K562 (cell line): ENCODE measurements around the gene RNF168. TPM values are rescaled to one million over a fixed set of nuclear protein-coding genes. Genes with fewer than 3 reads are reported as not detected.
A peak's percentile ranks its signal among the peaks of the same experiment; 100 is the strongest.
"Not testable (repeated sequence)": the region's sequence is repeated elsewhere in the genome, so short reads cannot be mapped to it uniquely, and the experiment has no call there.

ENCODE experiments used
- ATAC-seq: fragments of 200-7000 bp; cut with Tn5 transposase; 3 replicates; pipeline ENCODE4 v1.9.1; 2020; ENCODE audit warnings: moderate library complexity
- BruUV-seq: library from RNA; stranded (reverse); fragments of 400-500 nt; replicated peaks from 2 replicates; lab custom pipeline; 2021; lab: Mats Ljungman, UMichigan
- CTCF ChIA-PET: fragments of 300-600 bp; formaldehyde crosslinking; extraction: SDS; loops from one replicate; lab custom pipeline; 2021; ENCODE audit warnings: low intra/inter-chr PET ratio; lab: Yijun Ruan, JAX
- POLR2A ChIA-PET: fragments of 300-600, 350-650 bp; sonication (Branson Sonifier 250); formaldehyde crosslinking; extraction: SDS; loops from one replicate; lab custom pipeline; 2021; ENCODE audit warnings: antibody characterized with exemption, inconsistent platforms; lab: Yijun Ruan, JAX
- DNase-seq, 4 experiments: peaks; one replicate each; pipeline versions ENCODE4 v3.0.0 to v3.0.0-alpha.2; 2011 to 2018; ENCODE audit warnings: low spot score in 3 of 4, mixed read lengths in 3 of 4; ENCODE audit errors: extremely low read depth in 1 of 4
- FAIRE-seq: peaks from 2 replicates; lab custom pipeline; 2011; peaks lifted over from hg19 to GRCh38; lab: Jason Lieb, UNC
- H2AFZ ChIP-seq: 2 replicates; pipeline ENCODE4 v1.6.0; 2011; ENCODE audit warnings: low read depth, low read length, control low read depth, inconsistent platforms
- H3K27ac ChIP-seq: fragments of 200-600 bp; 3 replicates; pipeline ENCODE4 v1.8.0; 2011; ENCODE audit warnings: low read depth, mild to moderate bottlenecking, control low read depth, inconsistent platforms, low read length, moderate library complexity, mixed read lengths; ENCODE audit errors: extremely low read depth
- H3K27me3 ChIP-seq, 2 experiments: fragments of 300-600 bp in 1 of 2; 2 replicates in 1 of 2; 3 replicates in 1 of 2; pipeline versions ENCODE4 v1.6.0 to v1.8.0; 2011; ENCODE audit warnings: inconsistent platforms in 2 of 2, low read length in 2 of 2, mild to moderate bottlenecking in 1 of 2, mixed read lengths in 1 of 2, moderate library complexity in 1 of 2; ENCODE audit not compliant: control insufficient read depth in 2 of 2, insufficient read depth in 2 of 2
- H3K36me3 ChIP-seq: fragments of 300-600 bp; 3 replicates; pipeline ENCODE4 v1.8.0; 2011; ENCODE audit warnings: mild to moderate bottlenecking, low read length, inconsistent platforms; ENCODE audit not compliant: control insufficient read depth, insufficient read depth
- H3K4me1 ChIP-seq, 2 experiments: fragments of 200-600 bp in 1 of 2; replicated peaks in 1 of 2; 2 replicates in 1 of 2; 3 replicates in 1 of 2; pipeline versions ENCODE4 v1.5.1 to v1.8.0; 2011; ENCODE audit warnings: inconsistent platforms in 2 of 2, low read length in 2 of 2, mild to moderate bottlenecking in 1 of 2, mixed read lengths in 1 of 2, moderate library complexity in 1 of 2; ENCODE audit not compliant: control insufficient read depth in 2 of 2, insufficient read depth in 2 of 2
- H3K4me2 ChIP-seq: 2 replicates; pipeline ENCODE4 v1.6.1; 2011; ENCODE audit warnings: low read length, control low read depth, inconsistent platforms, mixed read lengths; ENCODE audit not compliant: insufficient read depth
- H3K4me3 ChIP-seq: fragments of 200-600 bp; sonication (generic), shearing (Covaris generic); 2 replicates; pipeline ENCODE4 v1.5.1; 2016; ENCODE audit warnings: control low read depth, inconsistent platforms
- H3K79me2 ChIP-seq: fragments of 200-600 bp; 3 replicates; pipeline ENCODE4 v1.8.0; 2011; ENCODE audit warnings: low read length, inconsistent platforms; ENCODE audit not compliant: control insufficient read depth, insufficient read depth
- H3K9ac ChIP-seq, 2 experiments: 2 replicates each; pipeline versions ENCODE4 v1.6.0 to v1.6.1; 2011; ENCODE audit warnings: low read depth in 2 of 2, low read length in 2 of 2, control low read depth in 1 of 2, inconsistent platforms in 1 of 2, mild to moderate bottlenecking in 1 of 2, mixed read lengths in 1 of 2; ENCODE audit not compliant: insufficient read depth in 1 of 2
- H3K9me1 ChIP-seq: one replicate; pipeline ENCODE4 v1.6.0; 2011; ENCODE audit warnings: inconsistent platforms, mild to moderate bottlenecking, low read length, moderate library complexity; ENCODE audit not compliant: control insufficient read depth, insufficient read depth
- H3K9me3 ChIP-seq: replicated peaks from 2 replicates; pipeline ENCODE4 v1.5.1; 2011; ENCODE audit warnings: low read depth, low read length, inconsistent platforms; ENCODE audit not compliant: control insufficient read depth, insufficient read depth
- H4K20me1 ChIP-seq: replicated peaks from 2 replicates; pipeline ENCODE4 v1.6.1; 2011; ENCODE audit warnings: low read length, inconsistent platforms, mixed read lengths; ENCODE audit not compliant: control insufficient read depth, insufficient read depth
- SRSF1 ChIP-seq: fragments of 200-400 bp; formaldehyde crosslinking; IDR thresholded peaks from 2 replicates; pipeline ENCODE4 v1.6.1; 2017; ENCODE audit warnings: mild to moderate bottlenecking, low read depth, low read length, moderate library complexity
- ZNF75A ChIP-seq: fragments of 450-650 bp; formaldehyde crosslinking; IDR thresholded peaks from 2 replicates; pipeline ENCODE4 v1.4.0; 2020; ENCODE audit warnings: mild to moderate bottlenecking
- WGBS: fragments of 100-300 bp; shearing (Covaris generic); methylation state at CpG from one replicate; pipeline ENCODE4 v1.1.6; 2016; ENCODE audit warnings: low coverage, mixed read lengths; ENCODE audit not compliant: insufficient coverage; ENCODE audit errors: missing lambda C conversion rate; 5-methylcytosine and 5-hydroxymethylcytosine counted together
- in situ Hi-C: fragments of 300-500 bp; cut with MboI; formaldehyde crosslinking; loops from 4 replicates; pipeline ENCODE4 v1.15.0; 2018; ENCODE audit warnings: inconsistent platforms, mixed read lengths
- intact Hi-C: fragments of 100-400 bp; cut with micrococcal nuclease; formaldehyde crosslinking; loops from 2 replicates; pipeline ENCODE4 v1.14.2; 2022
- polyA plus RNA-seq, 8 experiments: library from polyadenylated mRNA; depleted of rRNA in 4 of 8; stranded (reverse) in 5 of 8; unstranded in 3 of 8; fragments of >200 nt; fragmentation: Nextera tagmentation in 2 of 8; fragmentation: Illumina TruSeq in 1 of 8; extraction: Ambion mirVana in 2 of 8; extraction: Trizol in 1 of 8; gene quantifications; 2 replicates each; pipeline versions ENCODE4 v1.2.1 to v1.2.3, GENCODE V29; 2011 to 2014; ENCODE audit warnings: inconsistent platforms in 1 of 8, missing spikeins in 1 of 8
- total RNA-seq, 7 experiments: library from RNA; depleted of rRNA in 6 of 7; stranded (reverse); fragments of >200 nt in 6 of 7; fragmentation: Illumina TruSeq in 2 of 7; extraction: Trizol in 2 of 7; gene quantifications; 2 replicates each; pipeline versions ENCODE4 v1.2.1 to v1.2.3, GENCODE V29; 2011 to 2021; ENCODE audit warnings: low replicate concordance in 1 of 7
- TF ChIP-seq, protein P1 (sequence below): fragments of 250-450 bp; sonication (Bioruptor Pico); IDR thresholded peaks from 2 replicates; pipeline ENCODE4 v1.4.0; 2020

The RNF168 gene
- total and polyA plus RNA-seq, 9 of the 15 experiments (the other 6 are each of a cell fraction or from before 2014, with no cell fraction given) = 6.0 to 32.1 (median 16.6) TPM

DNA sequence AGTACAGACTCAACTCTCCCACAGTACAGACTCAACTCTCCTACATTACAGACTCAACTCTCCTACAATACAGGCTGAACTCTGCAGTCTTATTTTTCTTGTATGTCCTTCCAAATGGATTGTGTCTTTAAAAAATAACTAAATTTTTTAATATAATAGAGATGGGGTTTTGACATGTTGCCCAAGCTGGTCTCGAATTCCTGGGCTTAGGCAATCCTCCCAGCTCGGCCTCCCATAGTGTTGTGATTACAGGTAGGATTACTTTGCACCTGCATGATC lies 40.2 kb downstream of the RNF168 start (continued):
- TF ChIP-seq, protein P1, sequence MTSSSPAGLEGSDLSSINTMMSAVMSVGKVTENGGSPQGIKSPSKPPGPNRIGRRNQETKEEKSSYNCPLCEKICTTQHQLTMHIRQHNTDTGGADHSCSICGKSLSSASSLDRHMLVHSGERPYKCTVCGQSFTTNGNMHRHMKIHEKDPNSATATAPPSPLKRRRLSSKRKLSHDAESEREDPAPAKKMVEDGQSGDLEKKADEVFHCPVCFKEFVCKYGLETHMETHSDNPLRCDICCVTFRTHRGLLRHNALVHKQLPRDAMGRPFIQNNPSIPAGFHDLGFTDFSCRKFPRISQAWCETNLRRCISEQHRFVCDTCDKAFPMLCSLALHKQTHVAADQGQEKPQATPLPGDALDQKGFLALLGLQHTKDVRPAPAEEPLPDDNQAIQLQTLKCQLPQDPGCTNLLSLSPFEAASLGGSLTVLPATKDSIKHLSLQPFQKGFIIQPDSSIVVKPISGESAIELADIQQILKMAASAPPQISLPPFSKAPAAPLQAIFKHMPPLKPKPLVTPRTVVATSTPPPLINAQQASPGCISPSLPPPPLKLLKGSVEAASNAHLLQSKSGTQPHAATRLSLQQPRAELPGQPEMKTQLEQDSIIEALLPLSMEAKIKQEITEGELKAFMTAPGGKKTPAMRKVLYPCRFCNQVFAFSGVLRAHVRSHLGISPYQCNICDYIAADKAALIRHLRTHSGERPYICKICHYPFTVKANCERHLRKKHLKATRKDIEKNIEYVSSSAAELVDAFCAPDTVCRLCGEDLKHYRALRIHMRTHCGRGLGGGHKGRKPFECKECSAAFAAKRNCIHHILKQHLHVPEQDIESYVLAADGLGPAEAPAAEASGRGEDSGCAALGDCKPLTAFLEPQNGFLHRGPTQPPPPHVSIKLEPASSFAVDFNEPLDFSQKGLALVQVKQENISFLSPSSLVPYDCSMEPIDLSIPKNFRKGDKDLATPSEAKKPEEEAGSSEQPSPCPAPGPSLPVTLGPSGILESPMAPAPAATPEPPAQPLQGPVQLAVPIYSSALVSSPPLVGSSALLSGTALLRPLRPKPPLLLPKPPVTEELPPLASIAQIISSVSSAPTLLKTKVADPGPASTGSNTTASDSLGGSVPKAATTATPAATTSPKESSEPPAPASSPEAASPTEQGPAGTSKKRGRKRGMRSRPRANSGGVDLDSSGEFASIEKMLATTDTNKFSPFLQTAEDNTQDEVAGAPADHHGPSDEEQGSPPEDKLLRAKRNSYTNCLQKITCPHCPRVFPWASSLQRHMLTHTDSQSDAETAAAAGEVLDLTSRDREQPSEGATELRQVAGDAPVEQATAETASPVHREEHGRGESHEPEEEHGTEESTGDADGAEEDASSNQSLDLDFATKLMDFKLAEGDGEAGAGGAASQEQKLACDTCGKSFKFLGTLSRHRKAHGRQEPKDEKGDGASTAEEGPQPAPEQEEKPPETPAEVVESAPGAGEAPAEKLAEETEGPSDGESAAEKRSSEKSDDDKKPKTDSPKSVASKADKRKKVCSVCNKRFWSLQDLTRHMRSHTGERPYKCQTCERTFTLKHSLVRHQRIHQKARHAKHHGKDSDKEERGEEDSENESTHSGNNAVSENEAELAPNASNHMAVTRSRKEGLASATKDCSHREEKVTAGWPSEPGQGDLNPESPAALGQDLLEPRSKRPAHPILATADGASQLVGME (CRISPR knock-in tag) = no peak
- TF ChIP-seq SRSF1 = no peak

DNA sequence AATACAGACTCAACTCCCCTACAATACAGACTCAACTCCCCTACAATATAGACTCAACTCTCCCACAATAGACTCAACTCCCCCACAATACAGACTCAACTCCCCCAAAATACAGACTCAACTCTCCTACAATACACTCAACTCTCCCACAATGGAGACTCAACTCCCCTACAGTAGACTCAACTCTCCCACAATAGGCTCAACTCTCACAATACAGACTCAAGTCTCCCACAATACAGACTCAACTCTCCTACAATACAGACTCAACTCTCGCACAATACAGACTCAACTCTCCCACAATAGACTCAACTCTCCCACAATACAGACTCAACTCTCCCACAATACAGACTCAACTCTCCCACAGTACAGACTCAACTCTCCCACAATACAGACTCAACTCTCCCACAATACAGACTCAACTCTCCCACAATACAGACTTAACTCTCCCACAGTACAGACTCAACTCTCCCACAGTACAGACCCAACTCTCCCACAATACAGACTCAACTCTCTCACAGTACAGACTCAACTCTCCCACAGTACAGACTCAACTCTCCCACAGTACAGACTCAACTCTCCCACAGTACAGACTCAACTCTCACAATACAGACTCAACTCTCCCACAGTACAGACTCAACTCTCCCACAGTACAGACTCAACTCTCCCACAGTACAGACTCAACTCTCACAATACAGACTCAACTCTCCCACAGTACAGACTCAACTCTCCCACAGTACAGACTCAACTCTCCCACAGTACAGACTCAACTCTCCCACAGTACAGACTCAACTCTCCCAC lies 40.7 kb downstream of the RNF168 start:
- H3K4me1 ChIP-seq, intact Hi-C loops, H3K36me3 ChIP-seq, H2AFZ ChIP-seq, BruUV-seq, H3K27me3 ChIP-seq, H3K9ac ChIP-seq, H3K9me3 ChIP-seq, H3K79me2 ChIP-seq, in situ Hi-C loops, DNase-seq, FAIRE-seq, ATAC-seq, CTCF ChIA-PET, POLR2A ChIA-PET, H4K20me1 ChIP-seq, H3K4me2 ChIP-seq, H3K27ac ChIP-seq, H3K4me3 ChIP-seq, H3K9me1 ChIP-seq: not testable (repeated sequence)
- WGBS = 86% methylated on average over 1 of the region's 1 CpG
- peak; percentile 34; the same call in 1 of the 2 replicates for TF ChIP-seq ZNF75A (CRISPR knock-in tag)
- TF ChIP-seq, all 486 proteins: peak for 1; not testable (repeated sequence) for 485
